Measurements from ENCODE around the gene PAWR. TPM values are rescaled to one million over a fixed set of nuclear protein-coding genes. Genes with fewer than 3 reads are reported as not detected.

PAWR gene
- total and polyA plus RNA-seq, 2 of the 13 experiments (the other 11 are each of a cell fraction or from before 2014, with no cell fraction given), result 29.1 to 36.1 TPM

DNA sequence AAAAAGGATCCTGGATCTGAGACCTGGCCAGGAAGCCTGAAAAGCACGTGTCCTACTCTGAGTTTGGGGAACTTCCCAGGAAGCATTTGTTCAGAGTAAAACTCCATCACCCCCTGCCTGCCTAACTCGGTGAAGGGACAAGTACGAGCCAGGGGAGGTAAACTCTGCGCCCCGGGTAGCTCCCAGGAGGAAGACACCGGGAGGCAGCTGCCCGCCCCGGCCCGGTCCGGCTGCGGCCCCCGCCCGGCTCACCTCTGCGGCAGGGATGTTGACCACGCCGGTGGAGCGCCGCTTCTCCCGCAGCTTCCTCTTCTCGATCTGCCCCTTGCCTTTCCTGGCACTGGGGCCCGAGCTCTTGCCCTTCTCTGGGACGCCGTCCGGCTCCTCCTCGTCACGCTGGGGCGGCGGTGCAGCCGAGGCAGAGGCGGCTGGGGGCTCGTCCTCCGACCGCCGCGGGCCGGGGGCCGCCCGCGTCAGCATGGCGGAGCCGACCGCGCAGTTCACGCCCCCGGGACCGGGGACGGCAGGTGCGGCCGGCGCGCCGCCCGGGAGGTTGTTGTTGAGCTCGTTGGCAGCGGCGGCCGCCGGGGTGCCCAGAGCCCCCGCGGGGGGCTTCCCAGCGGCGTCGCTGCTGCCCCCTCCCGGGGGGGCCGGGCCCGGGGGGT, 1.2 kb downstream of the PAWR start (continued):
- TF ChIP-seq ZNF367 (CRISPR knock-in tag; IDR thresholded peaks at IDR 0.05; ENCODE audit: borderline replicate concordance) (0 out of 2 replicates have a peak, but pooled peaks have one; percentile 45), ZFP90 (CRISPR knock-in tag; IDR thresholded peaks at IDR 0.05; ENCODE audit: borderline replicate concordance) (no peak; the same call in 1 of the 2 replicates), ZNF574 (CRISPR knock-in tag; IDR thresholded peaks at IDR 0.05) (peak; percentile 24; the same call in 1 of the 2 replicates), PBX3 (CRISPR knock-in tag; IDR thresholded peaks at IDR 0.05; ENCODE audit: borderline replicate concordance) (0 out of 2 replicates have a peak, but pooled peaks have one; percentile 47), MED13 (CRISPR knock-in tag; IDR thresholded peaks at IDR 0.05) (peak; percentile 28; the same call in 1 of the 2 replicates), USF2 (IDR thresholded peaks at IDR 0.05; ENCODE audit: low read depth, low read length) (no peak), USF2 (CRISPR knock-in tag; IDR thresholded peaks at IDR 0.05; ENCODE audit: borderline replicate concordance) (no peak), SETDB1 (CRISPR knock-in tag; IDR thresholded peaks at IDR 0.05; ENCODE audit: borderline replicate concordance) (no peak), CSRNP2 (CRISPR knock-in tag; conservative IDR thresholded peaks at IDR 0.05; ENCODE audit: low read depth) (no peak), EZH2 (conservative IDR thresholded peaks at IDR 0.05; ENCODE audit: low read depth, low read length) (no peak), ZBTB7A (CRISPR knock-in tag; IDR thresholded peaks at IDR 0.05) (0 out of 2 replicates have a peak, but pooled peaks have one; percentile 39), ZNF550 (CRISPR knock-in tag; IDR thresholded peaks at IDR 0.05; ENCODE audit: borderline replicate concordance) (no peak), HOXA3 (CRISPR knock-in tag; IDR thresholded peaks at IDR 0.05) (no peak)
- TF ChIP-seq, protein P1, sequence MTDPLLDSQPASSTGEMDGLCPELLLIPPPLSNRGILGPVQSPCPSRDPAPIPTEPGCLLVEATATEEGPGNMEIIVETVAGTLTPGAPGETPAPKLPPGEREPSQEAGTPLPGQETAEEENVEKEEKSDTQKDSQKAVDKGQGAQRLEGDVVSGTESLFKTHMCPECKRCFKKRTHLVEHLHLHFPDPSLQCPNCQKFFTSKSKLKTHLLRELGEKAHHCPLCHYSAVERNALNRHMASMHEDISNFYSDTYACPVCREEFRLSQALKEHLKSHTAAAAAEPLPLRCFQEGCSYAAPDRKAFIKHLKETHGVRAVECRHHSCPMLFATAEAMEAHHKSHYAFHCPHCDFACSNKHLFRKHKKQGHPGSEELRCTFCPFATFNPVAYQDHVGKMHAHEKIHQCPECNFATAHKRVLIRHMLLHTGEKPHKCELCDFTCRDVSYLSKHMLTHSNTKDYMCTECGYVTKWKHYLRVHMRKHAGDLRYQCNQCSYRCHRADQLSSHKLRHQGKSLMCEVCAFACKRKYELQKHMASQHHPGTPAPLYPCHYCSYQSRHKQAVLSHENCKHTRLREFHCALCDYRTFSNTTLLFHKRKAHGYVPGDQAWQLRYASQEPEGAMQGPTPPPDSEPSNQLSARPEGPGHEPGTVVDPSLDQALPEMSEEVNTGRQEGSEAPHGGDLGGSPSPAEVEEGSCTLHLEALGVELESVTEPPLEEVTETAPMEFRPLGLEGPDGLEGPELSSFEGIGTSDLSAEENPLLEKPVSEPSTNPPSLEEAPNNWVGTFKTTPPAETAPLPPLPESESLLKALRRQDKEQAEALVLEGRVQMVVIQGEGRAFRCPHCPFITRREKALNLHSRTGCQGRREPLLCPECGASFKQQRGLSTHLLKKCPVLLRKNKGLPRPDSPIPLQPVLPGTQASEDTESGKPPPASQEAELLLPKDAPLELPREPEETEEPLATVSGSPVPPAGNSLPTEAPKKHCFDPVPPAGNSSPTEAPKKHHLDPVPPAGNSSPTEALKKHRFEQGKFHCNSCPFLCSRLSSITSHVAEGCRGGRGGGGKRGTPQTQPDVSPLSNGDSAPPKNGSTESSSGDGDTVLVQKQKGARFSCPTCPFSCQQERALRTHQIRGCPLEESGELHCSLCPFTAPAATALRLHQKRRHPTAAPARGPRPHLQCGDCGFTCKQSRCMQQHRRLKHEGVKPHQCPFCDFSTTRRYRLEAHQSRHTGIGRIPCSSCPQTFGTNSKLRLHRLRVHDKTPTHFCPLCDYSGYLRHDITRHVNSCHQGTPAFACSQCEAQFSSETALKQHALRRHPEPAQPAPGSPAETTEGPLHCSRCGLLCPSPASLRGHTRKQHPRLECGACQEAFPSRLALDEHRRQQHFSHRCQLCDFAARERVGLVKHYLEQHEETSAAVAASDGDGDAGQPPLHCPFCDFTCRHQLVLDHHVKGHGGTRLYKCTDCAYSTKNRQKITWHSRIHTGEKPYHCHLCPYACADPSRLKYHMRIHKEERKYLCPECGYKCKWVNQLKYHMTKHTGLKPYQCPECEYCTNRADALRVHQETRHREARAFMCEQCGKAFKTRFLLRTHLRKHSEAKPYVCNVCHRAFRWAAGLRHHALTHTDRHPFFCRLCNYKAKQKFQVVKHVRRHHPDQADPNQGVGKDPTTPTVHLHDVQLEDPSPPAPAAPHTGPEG (CRISPR knock-in tag; IDR thresholded peaks at IDR 0.05), result peak; percentile 85; the same call in 1 of the 2 replicates
